Kidney epithelial cell (primary cell): ENCODE measurements around the gene FAM83B. TPM values are rescaled to one million over a fixed set of nuclear protein-coding genes. Genes with fewer than 3 reads are reported as not detected.
A peak's percentile ranks its signal among the peaks of the same experiment; 100 is the strongest.

Source experiments
- DNase-seq: peaks from one replicate; pipeline ENCODE4 v3.0.0-alpha.2; 2010; ENCODE audit warnings: low read depth
- H3K27me3 ChIP-seq: 2 replicates; pipeline ENCODE4 v1.6.0; 2011; ENCODE audit warnings: low read length; ENCODE audit not compliant: control insufficient read depth, insufficient read depth
- H3K36me3 ChIP-seq: 2 replicates; pipeline ENCODE4 v1.5.1; 2011; ENCODE audit warnings: low read length; ENCODE audit not compliant: control insufficient read depth, insufficient read depth
- H3K4me3 ChIP-seq: 2 replicates; pipeline ENCODE4 v1.5.1; 2011; ENCODE audit warnings: low read depth, mild to moderate bottlenecking, control low read depth, low read length
- total RNA-seq: library from RNA; depleted of rRNA; stranded (reverse); fragments of >200 nt; gene quantifications from 2 replicates; pipeline ENCODE4 v1.2.3, GENCODE V29; 2015
- TF ChIP-seq, protein P1 (sequence below): IDR thresholded peaks from 2 replicates; pipeline ENCODE4 v1.5.1; 2011; ENCODE audit warnings: mild to moderate bottlenecking, moderate library complexity, low read length, control low read depth, inconsistent platforms; ENCODE audit not compliant: insufficient read depth, poor library complexity, severe bottlenecking

FAM83B gene
- total RNA-seq, 1 donor from 2014 or later, result 14.5 TPM

DNA sequence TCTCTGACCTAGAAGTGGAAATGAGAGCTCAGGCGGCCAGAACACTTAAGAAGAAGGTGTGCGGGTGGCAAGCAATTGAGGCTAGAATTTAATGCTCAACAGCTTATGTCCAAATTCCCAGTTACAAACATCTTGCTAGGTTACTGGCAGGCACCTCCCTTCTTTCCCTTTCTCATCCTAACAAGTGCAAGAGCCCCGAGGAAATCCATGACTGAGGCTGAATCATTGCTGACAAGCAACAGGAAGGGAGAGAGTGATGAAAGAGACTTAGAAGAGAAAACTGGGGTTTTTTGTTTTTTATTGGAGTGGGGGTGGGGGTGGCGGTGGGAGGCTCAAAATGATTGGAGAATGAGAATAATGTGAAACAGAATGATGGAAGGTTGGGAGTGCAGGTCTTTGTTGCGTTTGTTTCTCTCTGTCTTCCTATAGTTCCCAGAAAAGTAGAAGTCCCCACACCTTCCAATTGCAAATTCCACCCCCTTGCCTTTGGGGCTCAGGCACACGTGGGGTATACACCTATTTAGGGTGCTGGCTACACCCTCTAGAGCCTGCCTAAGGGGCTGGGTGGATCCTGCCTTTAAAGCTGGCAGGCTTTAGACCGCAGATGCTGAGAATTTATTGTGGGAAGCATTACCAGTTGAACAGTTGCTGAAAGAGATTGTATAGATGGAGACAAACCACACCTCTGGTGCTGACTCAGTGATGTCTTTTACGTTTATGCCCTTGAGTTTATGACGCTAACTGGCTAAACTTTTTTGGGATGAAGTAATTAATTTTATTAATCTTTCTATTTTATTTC lies 1.4 kb downstream of the FAM83B start:
- H3K27me3 ChIP-seq, result no peaks in the 10 kb centered on the region
- H3K36me3 ChIP-seq, result no peaks in the 10 kb centered on the region
- peak overlapping the region; percentile 54 for H3K4me3 ChIP-seq
- TF ChIP-seq, protein P1, sequence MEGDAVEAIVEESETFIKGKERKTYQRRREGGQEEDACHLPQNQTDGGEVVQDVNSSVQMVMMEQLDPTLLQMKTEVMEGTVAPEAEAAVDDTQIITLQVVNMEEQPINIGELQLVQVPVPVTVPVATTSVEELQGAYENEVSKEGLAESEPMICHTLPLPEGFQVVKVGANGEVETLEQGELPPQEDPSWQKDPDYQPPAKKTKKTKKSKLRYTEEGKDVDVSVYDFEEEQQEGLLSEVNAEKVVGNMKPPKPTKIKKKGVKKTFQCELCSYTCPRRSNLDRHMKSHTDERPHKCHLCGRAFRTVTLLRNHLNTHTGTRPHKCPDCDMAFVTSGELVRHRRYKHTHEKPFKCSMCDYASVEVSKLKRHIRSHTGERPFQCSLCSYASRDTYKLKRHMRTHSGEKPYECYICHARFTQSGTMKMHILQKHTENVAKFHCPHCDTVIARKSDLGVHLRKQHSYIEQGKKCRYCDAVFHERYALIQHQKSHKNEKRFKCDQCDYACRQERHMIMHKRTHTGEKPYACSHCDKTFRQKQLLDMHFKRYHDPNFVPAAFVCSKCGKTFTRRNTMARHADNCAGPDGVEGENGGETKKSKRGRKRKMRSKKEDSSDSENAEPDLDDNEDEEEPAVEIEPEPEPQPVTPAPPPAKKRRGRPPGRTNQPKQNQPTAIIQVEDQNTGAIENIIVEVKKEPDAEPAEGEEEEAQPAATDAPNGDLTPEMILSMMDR, result no peak
- peak; percentile 51 for DNase-seq

DNA sequence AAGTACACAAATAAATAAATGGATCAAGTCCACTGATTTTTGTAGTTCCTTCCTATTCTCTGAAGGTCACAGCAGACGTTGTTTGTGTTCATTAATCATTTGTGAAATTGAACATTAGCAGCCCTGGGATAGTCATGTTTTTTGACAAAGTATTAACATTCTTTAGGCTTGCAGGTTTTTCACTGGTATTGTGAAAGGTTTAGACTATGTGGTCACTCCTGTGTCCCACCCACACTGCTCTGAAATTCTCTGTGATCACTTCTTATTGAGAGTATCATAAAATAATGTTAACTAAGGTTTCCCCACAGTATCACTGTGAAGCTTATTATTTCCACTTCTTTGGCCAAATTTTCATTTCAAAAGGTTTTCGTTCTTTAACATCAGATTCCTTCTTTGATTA lies 3.5 kb downstream of the FAM83B start:
- H3K36me3 ChIP-seq, result no peaks in the 10 kb centered on the region
- no peak overlapping the region for H3K4me3 ChIP-seq
- no peaks in the 10 kb centered on the region for H3K27me3 ChIP-seq
- TF ChIP-seq, protein P1, result no peak
- no peak for DNase-seq

- H3K27me3 ChIP-seq, result no peaks in the 10 kb centered on the region
- no peak for DNase-seq
- H3K4me3 ChIP-seq, result no peak overlapping the region
- H3K36me3 ChIP-seq, result no peaks in the 10 kb centered on the region
- TF ChIP-seq, protein P1, result no peak
Observed at GRCh38 chr6:54856129-54856528, 9.6 kb downstream of the FAM83B start.

DNA sequence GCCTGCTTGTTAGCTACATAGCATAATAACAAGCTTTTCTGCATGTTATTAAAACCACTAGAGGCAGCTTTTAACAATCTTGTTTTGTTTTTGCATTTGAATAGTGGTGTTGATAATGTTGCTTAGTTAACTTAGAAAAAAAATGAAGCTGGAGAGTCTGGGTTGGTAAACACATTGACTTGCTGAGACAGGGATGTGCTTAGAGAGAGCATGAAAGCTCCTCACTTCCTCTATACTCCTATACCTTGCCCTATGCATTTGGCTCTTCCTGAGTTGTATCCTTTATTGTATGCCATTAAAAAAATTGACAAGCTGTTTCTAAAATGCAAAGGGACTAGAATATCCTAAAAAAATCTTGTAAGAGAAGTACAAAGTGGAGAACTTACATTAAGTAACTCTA lies 13.6 kb downstream of the FAM83B start:
- DNase-seq, result no peak
- no peak overlapping the region for H3K4me3 ChIP-seq
- TF ChIP-seq, protein P1, result no peak
- no peaks in the 10 kb centered on the region for H3K36me3 ChIP-seq
- no peaks in the 10 kb centered on the region for H3K27me3 ChIP-seq

- H3K36me3 ChIP-seq, result no peaks in the 10 kb centered on the region
- DNase-seq, result peak; percentile 71
- no peaks in the 10 kb centered on the region for H3K27me3 ChIP-seq
- H3K4me3 ChIP-seq, result no peak overlapping the region
- TF ChIP-seq, protein P1, result no peak
Observed at GRCh38 chr6:54860739-54861138, 14.2 kb downstream of the FAM83B start.
